H1 (cell line): ENCODE data around the gene RIMS1. TPM values are rescaled to one million over a fixed set of nuclear protein-coding genes. Genes with fewer than 3 reads are reported as not detected.

Experiments used
- YY1 ChIP-seq: IDR thresholded peaks from 2 replicates; pipeline ENCODE4 v1.6.1; 2011; ENCODE audit warnings: low read depth, mild to moderate bottlenecking, low read length
- polyA plus RNA-seq, 7 experiments: library from polyadenylated mRNA; depleted of rRNA in 3 of 7; stranded (reverse) in 5 of 7; unstranded in 2 of 7; fragments of >200 nt in 5 of 7; fragments of 200-250 nt in 2 of 7; gene quantifications; 1 replicate in 5 of 7; 2 replicates in 1 of 7; 4 replicates in 1 of 7; pipeline versions ENCODE4 v1.2.1 to v1.2.3, GENCODE V29; 2011 to 2013; ENCODE audit warnings: missing spikeins in 2 of 7, mixed read lengths in 2 of 7
- total RNA-seq: library from RNA; stranded (reverse); fragmentation: NEBNext Ultra II Directional; extraction: Animal tissue kit (Norgen Biotek cat#: 25700); gene quantifications from 2 replicates; pipeline ENCODE4 v1.2.1, GENCODE V29; 2021
- TF ChIP-seq, protein P1 (sequence below): IDR thresholded peaks from 2 replicates; pipeline ENCODE4 v1.6.1; 2012; ENCODE audit warnings: low read length, inconsistent platforms

The RIMS1 gene
- total and polyA plus RNA-seq, 2 of the 8 experiments (the other 6 are each of a cell fraction or from before 2014, with no cell fraction given), result 0.63 to 2.3 TPM

GRCh38 chr6:72440611-72441010, 554.3 kb downstream of the RIMS1 start (continued):
- TF ChIP-seq, protein P1, sequence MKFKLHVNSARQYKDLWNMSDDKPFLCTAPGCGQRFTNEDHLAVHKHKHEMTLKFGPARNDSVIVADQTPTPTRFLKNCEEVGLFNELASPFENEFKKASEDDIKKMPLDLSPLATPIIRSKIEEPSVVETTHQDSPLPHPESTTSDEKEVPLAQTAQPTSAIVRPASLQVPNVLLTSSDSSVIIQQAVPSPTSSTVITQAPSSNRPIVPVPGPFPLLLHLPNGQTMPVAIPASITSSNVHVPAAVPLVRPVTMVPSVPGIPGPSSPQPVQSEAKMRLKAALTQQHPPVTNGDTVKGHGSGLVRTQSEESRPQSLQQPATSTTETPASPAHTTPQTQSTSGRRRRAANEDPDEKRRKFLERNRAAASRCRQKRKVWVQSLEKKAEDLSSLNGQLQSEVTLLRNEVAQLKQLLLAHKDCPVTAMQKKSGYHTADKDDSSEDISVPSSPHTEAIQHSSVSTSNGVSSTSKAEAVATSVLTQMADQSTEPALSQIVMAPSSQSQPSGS, result no peak
- no peak for TF ChIP-seq YY1
